ENCODE measurements around the gene HLA-DMA.

The HLA-DMA gene

GRCh38 chr6:32922083-32922482, 30.8 kb downstream of the HLA-DMA start:
- DNase-seq, result no peak

- no peak for DNase-seq
These were observed 32.2 kb downstream of the HLA-DMA start for GRCh38 chr6:32920715-32921114.

- no peak for DNase-seq
These were observed 39.9 kb downstream of the HLA-DMA start for GRCh38 chr6:32912951-32913350.

DNA sequence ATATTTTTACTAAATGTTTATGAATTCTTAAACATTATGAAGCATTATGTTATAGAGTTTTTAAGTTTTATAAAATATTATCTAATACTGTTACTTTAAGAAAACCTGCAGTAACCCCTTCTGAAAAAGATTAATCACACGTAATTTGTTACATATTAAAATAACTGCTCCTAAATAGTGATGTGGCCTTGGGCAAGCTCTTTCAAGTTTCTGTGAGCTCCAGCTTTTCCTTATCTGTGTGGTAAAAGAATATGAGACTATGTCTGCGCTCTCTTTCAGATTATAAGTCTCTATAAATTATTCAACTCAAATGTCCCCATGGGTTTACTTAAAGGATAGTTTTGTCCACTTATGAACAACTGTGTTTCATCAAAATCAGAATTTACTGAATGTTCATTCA, 44.0 kb downstream of the HLA-DMA start:
- DNase-seq, result no peak

GRCh38 chr6:32906539-32906938, 46.4 kb downstream of the HLA-DMA start:
- DNase-seq, result no peak

- DNase-seq, result no peak
These were observed 47.8 kb downstream of the HLA-DMA start for GRCh38 chr6:32905078-32905477.

DNA sequence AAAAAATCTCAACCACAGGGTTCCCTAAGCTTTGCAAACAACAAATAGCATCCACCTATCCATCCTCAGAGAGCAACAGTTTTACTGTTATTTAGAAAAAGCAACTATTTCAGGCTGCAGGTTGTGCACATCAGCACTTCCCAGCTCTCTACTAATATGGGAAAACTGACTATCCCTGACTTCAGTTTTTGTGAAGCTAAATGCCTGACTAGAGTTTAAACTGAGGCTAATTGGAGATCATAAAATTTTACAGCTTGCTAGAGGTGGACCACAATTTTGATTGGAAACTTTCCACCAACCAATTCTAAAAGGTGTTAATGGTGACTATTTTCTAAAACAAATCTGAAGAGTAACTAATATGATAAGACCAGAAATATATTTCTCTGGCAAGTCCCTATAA, 48.9 kb downstream of the HLA-DMA start:
- no peak for DNase-seq
